Ascending aorta (tissue), 2 donors: ENCODE data around the gene FRMD4A. TPM values are rescaled to one million over a fixed set of nuclear protein-coding genes. Genes with fewer than 3 reads are reported as not detected.

ENCODE experiments used
- DNase-seq, 2 donors: peaks; one replicate each; pipeline ENCODE4 v3.0.0-alpha.2; 2019; ENCODE audit warnings: low spot score in 2 of 2
- H3K27ac ChIP-seq, 2 donors: fragments of 200-600 bp; sonication (generic); one replicate each; pipeline ENCODE4 v1.5.1; 2016 to 2017; ENCODE audit warnings: mild to moderate bottlenecking in 1 of 2
- H3K27me3 ChIP-seq: fragments of 200-600 bp; sonication (generic); one replicate; pipeline ENCODE4 v1.5.1; 2017
- H3K36me3 ChIP-seq, 2 donors: fragments of 200-600 bp; sonication (generic); one replicate each; pipeline ENCODE4 v1.5.1; 2016
- H3K4me1 ChIP-seq, 2 donors: fragments of 200-600 bp; sonication (generic); one replicate each; pipeline ENCODE4 v1.5.1; 2016 to 2017; ENCODE audit warnings: mild to moderate bottlenecking in 1 of 2
- H3K4me3 ChIP-seq, 2 donors: fragments of 200-600 bp; sonication (generic); one replicate each; pipeline ENCODE4 v1.5.1; 2016 to 2017; ENCODE audit warnings: mild to moderate bottlenecking in 1 of 2
- H3K9me3 ChIP-seq, 2 donors: fragments of 200-600 bp; sonication (generic); one replicate each; pipeline ENCODE4 v1.5.1; 2016
- CTCF ChIP-seq, 3 experiments: fragments of 200-600 bp in 2 of 3; fragments of 450-650 bp in 1 of 3; sonication (generic) in 2 of 3; IDR thresholded peaks; one replicate each; pipeline ENCODE4 v1.5.1; 2016 to 2019; ENCODE audit warnings: antibody characterized with exemption in 3 of 3, mild to moderate bottlenecking in 1 of 3, moderate library complexity in 1 of 3
- intact Hi-C: fragments of 100-400 bp; cut with DNase I; formaldehyde crosslinking; loops from one replicate; pipeline ENCODE4 v1.15.1; 2023
- total RNA-seq: library from RNA; depleted of rRNA; stranded (reverse); fragments of >200 nt; gene quantifications from one replicate; pipeline ENCODE4 v1.1.0, GENCODE V29; 2016

FRMD4A gene
- total RNA-seq, 1 donor from 2014 or later = 108 TPM

- H3K36me3 ChIP-seq = no peaks in the 10 kb centered on the region
- H3K27ac ChIP-seq = no peak overlapping the region
- DNase-seq = no peak
- no peak overlapping the region for H3K4me3 ChIP-seq
- intact Hi-C loops = no loop called here
- no peaks in the 10 kb centered on the region for H3K4me1 ChIP-seq
- TF ChIP-seq CTCF (IDR thresholded peaks at IDR 0.05) = no peak
- H3K9me3 ChIP-seq = no peaks in the 10 kb centered on the region
- H3K27me3 ChIP-seq = no peaks in the 10 kb centered on the region
Measured at GRCh38 chr10:14362104-14362503, 31.4 kb upstream of the FRMD4A start.

GRCh38 chr10:14360961-14361360, 30.2 kb upstream of the FRMD4A start:
- intact Hi-C loops = no loop called here
- Histone ChIP-seq H3K36me3 (no peaks in the 10 kb centered on the region), H3K27me3 (no peaks in the 10 kb centered on the region), H3K4me3 (no peak overlapping the region), H3K27ac (no peak overlapping the region), H3K9me3 (no peaks in the 10 kb centered on the region), H3K4me1 (no peaks in the 10 kb centered on the region)
- DNase-seq = no peak
- TF ChIP-seq CTCF (IDR thresholded peaks at IDR 0.05) = no peak

- TF ChIP-seq CTCF (IDR thresholded peaks at IDR 0.05) = no peak
- no peaks in the 10 kb centered on the region for H3K4me1 ChIP-seq
- no peak overlapping the region for H3K27ac ChIP-seq
- no peak overlapping the region for H3K4me3 ChIP-seq
- H3K27me3 ChIP-seq = no peaks in the 10 kb centered on the region
- no peaks in the 10 kb centered on the region for H3K36me3 ChIP-seq
- no peaks in the 10 kb centered on the region for H3K9me3 ChIP-seq
- DNase-seq = no peak
- intact Hi-C loops = no loop called here
Measured at GRCh38 chr10:14360515-14360914, 29.8 kb upstream of the FRMD4A start.

- intact Hi-C loops = no loop called here
- Histone ChIP-seq H3K36me3 (no peaks in the 10 kb centered on the region), H3K9me3 (no peaks in the 10 kb centered on the region), H3K4me3 (no peak overlapping the region), H3K4me1 (no peaks in the 10 kb centered on the region), H3K27ac (no peak overlapping the region), H3K27me3 (no peaks in the 10 kb centered on the region)
- no peak for DNase-seq
- TF ChIP-seq CTCF (IDR thresholded peaks at IDR 0.05) = no peak
Measured at GRCh38 chr10:14358886-14359573, 28.3 kb upstream of the FRMD4A start.

- DNase-seq = no peak
- H3K4me1 ChIP-seq = no peaks in the 10 kb centered on the region
- no peak overlapping the region for H3K4me3 ChIP-seq
- H3K27ac ChIP-seq = no peak overlapping the region
- H3K36me3 ChIP-seq = no peaks in the 10 kb centered on the region
- H3K9me3 ChIP-seq = no peaks in the 10 kb centered on the region
- no peak for TF ChIP-seq CTCF (IDR thresholded peaks at IDR 0.05)
- intact Hi-C loops = no loop called here
- H3K27me3 ChIP-seq = no peaks in the 10 kb centered on the region
Measured at GRCh38 chr10:14356921-14357320, 26.2 kb upstream of the FRMD4A start.

GRCh38 chr10:14355750-14356149, 25.0 kb upstream of the FRMD4A start:
- Histone ChIP-seq H3K9me3 (no peaks in the 10 kb centered on the region), H3K4me3 (no peak overlapping the region), H3K27me3 (no peaks in the 10 kb centered on the region), H3K27ac (no peak overlapping the region), H3K4me1 (no peaks in the 10 kb centered on the region), H3K36me3 (no peaks in the 10 kb centered on the region)
- no peak for DNase-seq
- no peak for TF ChIP-seq CTCF (IDR thresholded peaks at IDR 0.05)
- intact Hi-C loops = no loop called here
